Vagina (tissue), 2 donors: ENCODE results near the gene MS4A10. TPM values are rescaled to one million over a fixed set of nuclear protein-coding genes. Genes with fewer than 3 reads are reported as not detected.
"Not testable (repeated sequence)": the region's sequence is repeated elsewhere in the genome, so short reads cannot be mapped to it uniquely, and the experiment has no call there.

Source experiments
- DNase-seq, 2 donors: peaks; one replicate each; pipeline ENCODE4 v3.0.0-alpha.2; 2017; ENCODE audit errors: extremely low spot score in 2 of 2
- H3K27ac ChIP-seq: fragments of 200-600 bp; sonication (generic); one replicate; pipeline ENCODE4 v1.5.1; 2019
- H3K27me3 ChIP-seq: fragments of 200-600 bp; sonication (generic); one replicate; pipeline ENCODE4 v1.5.1; 2019
- H3K36me3 ChIP-seq, 2 donors: fragments of 200-600 bp; sonication (generic); one replicate each; pipeline ENCODE4 v1.5.1; 2017 to 2019
- H3K4me1 ChIP-seq: fragments of 200-600 bp; sonication (generic); one replicate; pipeline ENCODE4 v1.5.1; 2019
- H3K4me3 ChIP-seq, 2 donors: fragments of 200-600 bp; sonication (generic); 1 replicate in 1 of 2; 2 replicates in 1 of 2; pipeline ENCODE4 v1.5.1; 2016 to 2019
- H3K9me3 ChIP-seq: fragments of 200-600 bp; sonication (generic); one replicate; pipeline ENCODE4 v1.5.1; 2019
- POLR2A ChIP-seq, 2 donors: fragments of 450-650 bp; IDR thresholded peaks; one replicate each; pipeline ENCODE4 v1.6.1; 2017; ENCODE audit warnings: antibody characterized with exemption in 2 of 2, mild to moderate bottlenecking in 2 of 2, moderate library complexity in 2 of 2
- POLR2AphosphoS5 ChIP-seq, 2 donors: sonication (generic); formaldehyde crosslinking; IDR thresholded peaks; one replicate each; pipeline ENCODE4 v1.9.0; 2017; ENCODE audit warnings: antibody characterized with exemption in 2 of 2, mild to moderate bottlenecking in 2 of 2, low read depth in 1 of 2; ENCODE audit not compliant: insufficient read depth in 1 of 2
- intact Hi-C: fragments of 100-400 bp; cut with DNase I; formaldehyde crosslinking; loops from one replicate; pipeline ENCODE4 v1.15.1; 2023
- total RNA-seq: library from RNA; depleted of rRNA; stranded (reverse); fragments of >200 nt; gene quantifications from one replicate; pipeline ENCODE4 v1.2.3, GENCODE V29; 2016
- TF ChIP-seq, protein P1 (sequence below), 3 experiments: fragments of 450-650 bp in 2 of 3; fragments of 200-600 bp in 1 of 3; sonication (generic) in 1 of 3; IDR thresholded peaks; one replicate each; pipeline ENCODE4 v1.5.1; 2017 to 2019; ENCODE audit warnings: antibody characterized with exemption in 3 of 3, mild to moderate bottlenecking in 2 of 3, moderate library complexity in 2 of 3

MS4A10 gene
- total RNA-seq, 1 donor from 2014 or later = not detected

DNA sequence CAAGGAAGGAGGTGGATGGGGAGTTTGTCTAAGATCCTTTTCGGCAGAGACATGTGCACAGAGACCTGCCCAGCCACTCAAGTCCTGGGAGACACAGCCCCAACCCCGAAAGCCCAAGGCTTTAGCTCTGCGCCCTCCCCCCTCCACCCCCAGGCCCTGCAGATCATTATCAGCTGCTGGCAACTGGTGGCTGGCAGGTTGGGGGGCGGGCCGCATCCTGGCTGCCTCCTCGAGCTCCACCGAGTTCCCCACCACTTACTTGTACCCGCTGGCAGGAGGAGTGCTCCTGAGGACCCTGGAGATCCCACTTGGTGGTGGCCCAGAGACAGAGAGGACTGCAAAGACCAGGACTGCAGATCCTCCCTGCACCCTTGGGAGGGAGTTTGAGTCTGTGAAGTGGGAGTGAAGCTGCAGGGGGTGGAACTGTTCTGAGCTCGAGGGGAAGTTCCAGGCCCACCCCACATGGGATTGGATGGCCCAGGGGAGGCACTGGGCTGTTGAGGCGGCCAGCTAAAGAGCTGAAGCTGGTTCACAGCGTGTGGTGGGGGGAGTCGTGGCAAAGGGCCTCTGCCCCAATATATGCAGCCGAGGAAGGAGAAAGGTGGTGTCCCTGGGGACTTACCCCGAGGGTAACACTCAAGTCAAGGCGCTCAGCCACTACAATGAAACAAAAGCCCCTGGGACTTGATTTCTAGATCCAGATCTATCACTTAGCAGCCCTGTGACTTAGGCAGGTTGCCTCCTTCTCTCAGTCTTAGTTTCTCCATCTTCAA is 36.9 kb downstream of the MS4A10 start:
- peaks cover 3% of the 10 kb centered on the region for H3K9me3 ChIP-seq
- H3K27me3 ChIP-seq = no peaks in the 10 kb centered on the region
- TF ChIP-seq POLR2AphosphoS5 (IDR thresholded peaks at IDR 0.05; ENCODE audit: insufficient read depth in 1 of 2, low read depth in 1 of 2) (no peak), POLR2A (IDR thresholded peaks at IDR 0.05) (no peak)
- TF ChIP-seq, protein P1, sequence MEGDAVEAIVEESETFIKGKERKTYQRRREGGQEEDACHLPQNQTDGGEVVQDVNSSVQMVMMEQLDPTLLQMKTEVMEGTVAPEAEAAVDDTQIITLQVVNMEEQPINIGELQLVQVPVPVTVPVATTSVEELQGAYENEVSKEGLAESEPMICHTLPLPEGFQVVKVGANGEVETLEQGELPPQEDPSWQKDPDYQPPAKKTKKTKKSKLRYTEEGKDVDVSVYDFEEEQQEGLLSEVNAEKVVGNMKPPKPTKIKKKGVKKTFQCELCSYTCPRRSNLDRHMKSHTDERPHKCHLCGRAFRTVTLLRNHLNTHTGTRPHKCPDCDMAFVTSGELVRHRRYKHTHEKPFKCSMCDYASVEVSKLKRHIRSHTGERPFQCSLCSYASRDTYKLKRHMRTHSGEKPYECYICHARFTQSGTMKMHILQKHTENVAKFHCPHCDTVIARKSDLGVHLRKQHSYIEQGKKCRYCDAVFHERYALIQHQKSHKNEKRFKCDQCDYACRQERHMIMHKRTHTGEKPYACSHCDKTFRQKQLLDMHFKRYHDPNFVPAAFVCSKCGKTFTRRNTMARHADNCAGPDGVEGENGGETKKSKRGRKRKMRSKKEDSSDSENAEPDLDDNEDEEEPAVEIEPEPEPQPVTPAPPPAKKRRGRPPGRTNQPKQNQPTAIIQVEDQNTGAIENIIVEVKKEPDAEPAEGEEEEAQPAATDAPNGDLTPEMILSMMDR (IDR thresholded peaks at IDR 0.05) = no peak
- no peak for DNase-seq
- no peak overlapping the region for H3K27ac ChIP-seq
- H3K4me3 ChIP-seq = no peak overlapping the region
- no peaks in the 10 kb centered on the region for H3K4me1 ChIP-seq
- no peaks in the 10 kb centered on the region for H3K36me3 ChIP-seq
- intact Hi-C loops = no loop called here

GRCh38 chr11:60823745-60824306 is 38.7 kb downstream of the MS4A10 start:
- H3K4me1 ChIP-seq, intact Hi-C loops, H3K4me3 ChIP-seq, H3K9me3 ChIP-seq, H3K27me3 ChIP-seq, H3K27ac ChIP-seq, H3K36me3 ChIP-seq, DNase-seq: not testable (repeated sequence)

DNA sequence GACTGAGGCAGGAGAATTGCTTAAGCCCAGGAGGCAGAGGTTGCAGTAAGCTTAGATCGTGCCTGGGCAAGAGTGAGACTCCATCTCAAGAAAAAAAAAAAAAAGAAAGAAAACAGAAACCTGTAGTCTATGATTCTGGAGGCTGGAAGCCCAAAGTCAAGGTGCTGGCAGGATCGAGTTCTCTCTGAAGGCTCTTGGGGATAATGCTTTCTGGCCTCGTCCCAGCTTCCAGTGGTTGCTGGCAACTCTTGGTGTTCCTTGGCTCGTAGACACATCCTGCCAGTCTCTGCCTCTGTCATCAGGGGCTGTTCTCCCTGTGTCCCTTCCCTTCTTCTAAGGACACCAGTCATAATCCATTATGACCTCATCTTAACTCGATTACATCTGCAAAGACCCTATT is 40.0 kb downstream of the MS4A10 start:
- Histone ChIP-seq H3K27ac (no peak overlapping the region), H3K36me3 (no peaks in the 10 kb centered on the region), H3K9me3 (no peaks in the 10 kb centered on the region), H3K4me3 (no peak overlapping the region), H3K4me1 (no peaks in the 10 kb centered on the region), H3K27me3 (no peaks in the 10 kb centered on the region)
- TF ChIP-seq POLR2AphosphoS5 (IDR thresholded peaks at IDR 0.05; ENCODE audit: insufficient read depth in 1 of 2, low read depth in 1 of 2) (no peak), POLR2A (IDR thresholded peaks at IDR 0.05) (no peak)
- TF ChIP-seq, protein P1 (IDR thresholded peaks at IDR 0.05) = no peak
- DNase-seq = no peak
- intact Hi-C loops = no loop called here

DNA sequence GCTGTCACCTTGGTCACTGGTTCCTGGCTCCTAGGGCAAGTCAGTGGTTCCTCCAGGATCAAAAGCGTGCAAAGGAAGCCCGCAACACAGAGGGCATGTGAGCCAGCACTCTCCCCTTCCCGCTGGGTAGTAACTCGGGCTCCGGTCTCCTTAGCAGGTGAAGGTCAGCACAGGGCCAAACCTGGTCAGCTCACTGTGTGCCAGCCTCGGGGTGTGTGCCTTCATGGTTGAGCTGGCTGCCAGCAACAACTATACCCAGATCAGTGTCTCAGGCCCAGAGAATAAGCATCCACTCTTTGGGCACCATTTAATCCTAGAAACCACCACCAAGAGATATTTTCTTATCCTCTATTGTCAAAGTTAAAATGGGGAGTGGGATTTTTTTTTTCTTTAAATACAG is 40.7 kb downstream of the MS4A10 start:
- no peaks in the 10 kb centered on the region for H3K4me1 ChIP-seq
- no peaks in the 10 kb centered on the region for H3K27me3 ChIP-seq
- no peak overlapping the region for H3K4me3 ChIP-seq
- intact Hi-C loops = no loop called here
- no peak overlapping the region for H3K27ac ChIP-seq
- H3K36me3 ChIP-seq = no peaks in the 10 kb centered on the region
- TF ChIP-seq POLR2A (IDR thresholded peaks at IDR 0.05) (no peak), POLR2AphosphoS5 (IDR thresholded peaks at IDR 0.05; ENCODE audit: insufficient read depth in 1 of 2, low read depth in 1 of 2) (no peak)
- TF ChIP-seq, protein P1 (IDR thresholded peaks at IDR 0.05) = no peak
- H3K9me3 ChIP-seq = no peaks in the 10 kb centered on the region
- no peak for DNase-seq

- intact Hi-C loops = no loop called here
- no peak for TF ChIP-seq POLR2A (IDR thresholded peaks at IDR 0.05)
- TF ChIP-seq, protein P1 (IDR thresholded peaks at IDR 0.05) = no peak
- no peak for TF ChIP-seq POLR2AphosphoS5 (IDR thresholded peaks at IDR 0.05; ENCODE audit: insufficient read depth in 1 of 2, low read depth in 1 of 2)
- Histone ChIP-seq H3K36me3 (no peaks in the 10 kb centered on the region), H3K9me3 (no peaks in the 10 kb centered on the region), H3K27me3 (no peaks in the 10 kb centered on the region), H3K4me1 (no peaks in the 10 kb centered on the region), H3K4me3 (no peak overlapping the region), H3K27ac (no peak overlapping the region)
- DNase-seq = no peak
These were observed 45.5 kb downstream of the MS4A10 start for GRCh38 chr11:60830478-60831142.
